Pulmonary artery endothelial cell (primary cell): ENCODE measurements around the gene TBKBP1. TPM values are rescaled to one million over a fixed set of nuclear protein-coding genes. Genes with fewer than 3 reads are reported as not detected.

Source experiments
- DNase-seq: peaks from one replicate; pipeline ENCODE4 v3.0.0-alpha.2; 2011; ENCODE audit warnings: low read depth, low spot score
- total RNA-seq: library from RNA; depleted of rRNA; stranded (reverse); fragments of >200 nt; gene quantifications from 2 replicates; pipeline ENCODE4 v1.2.3, GENCODE V29; 2014

TBKBP1 gene
- total RNA-seq, result 8.2 and 10.4 TPM in 2 replicates

- no peak for DNase-seq
These were observed at the start of gene TBKBP1 for GRCh38 chr17:47693731-47694580. Gene TBKBP1, plus strand, starts transcription at chr17:47694161. Its CDS starts 1,952 bp downstream, at chr17:47696113.

DNA sequence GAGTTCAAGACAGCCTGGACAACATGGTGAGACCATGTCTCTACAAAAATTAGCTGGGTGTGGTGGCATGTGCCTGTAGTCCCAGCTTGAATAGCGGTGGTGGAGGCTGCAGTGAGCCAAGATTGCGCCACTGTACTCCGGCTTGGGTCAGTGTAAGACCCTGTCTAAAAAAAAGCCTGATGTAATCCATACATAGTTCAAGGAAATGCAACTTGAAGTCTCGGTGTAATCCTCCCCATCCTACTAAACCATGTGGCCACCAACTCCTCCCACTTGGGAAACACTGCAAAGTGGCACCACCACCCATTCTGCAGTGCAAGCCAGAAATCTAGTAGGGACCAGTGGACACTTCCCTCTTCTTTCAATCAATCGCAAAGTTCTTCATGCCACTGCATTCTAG, 49.6 kb upstream of the TBKBP1 start:
- DNase-seq, result no peak

DNA sequence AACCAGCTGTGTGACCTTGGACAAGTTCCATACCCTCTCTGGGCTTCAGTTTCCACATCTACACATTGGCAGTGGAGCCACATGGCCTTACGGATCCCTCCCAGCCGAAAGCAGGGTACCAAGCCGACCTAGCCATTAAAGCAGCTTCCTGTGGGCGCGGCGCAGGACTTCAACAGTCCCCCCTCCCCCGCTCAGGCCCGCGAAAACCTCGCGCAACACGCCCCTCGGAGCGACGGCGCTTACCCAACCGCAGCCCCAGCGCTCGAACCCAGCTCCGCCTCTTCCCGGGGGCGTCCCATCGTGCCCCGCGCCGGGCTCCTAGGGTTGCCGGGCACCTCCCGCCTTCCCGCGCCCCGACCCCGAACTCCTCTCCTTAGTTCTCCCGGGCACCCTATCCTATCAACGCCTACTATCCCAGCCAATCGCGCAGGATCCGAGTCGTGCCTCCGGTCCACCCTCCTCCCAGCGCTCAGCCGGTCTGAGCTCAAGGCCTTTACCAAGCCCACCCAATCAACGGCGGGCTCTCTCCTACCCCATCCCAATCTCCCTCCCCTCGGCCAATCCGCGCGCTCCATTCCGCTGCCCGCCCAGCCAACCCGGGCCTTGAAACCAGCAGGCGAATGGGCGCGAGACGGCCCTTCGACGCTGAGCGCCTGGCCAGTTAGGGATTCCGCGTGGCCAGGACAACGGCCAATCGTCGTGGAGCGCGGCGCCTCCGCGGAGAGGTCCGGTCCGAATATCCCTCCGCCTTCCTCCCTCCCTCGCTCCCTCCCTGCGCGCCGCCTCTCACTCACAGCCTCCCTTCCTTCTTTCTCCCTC, 44.6 kb upstream of the TBKBP1 start, which contains the start of gene KPNB1:
TSS of gene KPNB1 (plus strand) at position 767 of the 819 bp plus-strand sequence. CDS start 326 bp downstream, outside the sequence.
- DNase-seq, result peak; percentile 100

GRCh38 chr17:47649972-47650524, 43.9 kb upstream of the TBKBP1 start:
- DNase-seq, result no peak

DNA sequence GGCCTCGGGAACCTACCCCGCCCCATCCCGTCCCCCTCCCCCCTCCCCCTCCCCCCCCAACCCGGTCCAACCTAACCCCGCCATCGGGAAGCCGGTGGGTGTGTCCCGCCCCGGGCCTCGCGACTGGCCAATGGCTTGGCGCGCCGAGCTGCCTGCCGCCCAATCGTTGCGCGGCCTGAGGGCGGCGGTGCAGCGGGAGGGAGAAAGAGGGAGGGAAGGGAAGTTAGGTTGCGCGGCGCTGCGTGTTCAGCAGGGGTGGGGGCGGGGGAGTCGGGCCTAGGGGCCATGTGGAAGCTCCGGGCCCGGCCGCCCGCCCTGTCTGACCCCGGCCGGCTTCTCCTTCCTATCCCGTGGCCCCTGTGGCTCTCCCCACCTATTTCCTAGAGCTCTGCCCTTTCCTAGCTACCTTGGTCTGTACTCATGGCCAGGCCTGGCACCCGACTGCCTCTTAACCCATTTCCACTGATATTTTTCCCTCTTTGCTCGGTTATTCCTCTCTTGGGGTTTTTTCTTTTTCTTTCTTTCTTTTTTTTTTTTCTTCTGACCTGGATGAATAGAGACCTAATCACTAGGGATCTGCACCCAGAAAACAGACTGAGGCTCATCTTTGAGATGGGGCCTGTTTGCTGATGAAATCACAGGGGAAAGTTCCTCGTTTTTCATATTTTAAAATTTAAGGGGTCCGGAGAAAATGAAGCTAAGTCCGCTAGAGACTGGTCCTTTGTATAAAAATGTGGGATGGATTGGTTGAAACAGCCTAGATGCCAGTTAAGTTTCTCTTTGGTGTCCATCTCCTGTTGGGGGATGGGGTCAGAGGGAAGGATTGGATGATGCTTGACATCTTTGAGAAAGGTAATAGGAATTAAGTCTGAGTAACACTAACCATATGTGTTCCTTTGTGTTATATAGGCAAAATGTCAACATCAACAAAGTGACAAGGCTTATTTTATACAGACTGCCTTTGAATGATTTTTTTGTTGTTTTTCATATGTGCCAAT, 43.1 kb upstream of the TBKBP1 start:
- DNase-seq, result peak; percentile 89

DNA sequence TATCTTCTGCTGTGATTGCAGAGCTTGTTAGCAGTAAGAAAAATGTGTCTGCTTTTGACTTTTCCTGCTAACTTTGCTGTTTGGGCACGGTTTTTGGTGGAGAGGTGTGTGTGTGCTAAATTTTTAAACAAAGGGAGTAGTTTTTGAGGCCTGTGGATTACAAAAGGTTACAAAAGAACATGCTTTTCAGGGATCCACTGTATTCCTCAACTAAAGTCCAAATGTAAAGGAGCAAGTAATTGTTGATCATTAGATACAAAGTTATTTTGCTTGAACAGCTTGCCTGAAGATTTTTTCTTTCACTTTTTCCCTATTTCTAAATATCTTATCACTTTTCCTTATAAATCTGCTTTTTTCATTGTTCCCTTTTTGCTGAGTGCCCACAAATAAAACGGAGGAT, 42.3 kb upstream of the TBKBP1 start:
- DNase-seq, result no peak

GRCh38 chr17:47652570-47652969, 41.4 kb upstream of the TBKBP1 start:
- DNase-seq, result no peak

- no peak for DNase-seq
These were observed 40.5 kb upstream of the TBKBP1 start for GRCh38 chr17:47653442-47653841.

GRCh38 chr17:47654991-47655390, 39.0 kb upstream of the TBKBP1 start:
- DNase-seq, result no peak

DNA sequence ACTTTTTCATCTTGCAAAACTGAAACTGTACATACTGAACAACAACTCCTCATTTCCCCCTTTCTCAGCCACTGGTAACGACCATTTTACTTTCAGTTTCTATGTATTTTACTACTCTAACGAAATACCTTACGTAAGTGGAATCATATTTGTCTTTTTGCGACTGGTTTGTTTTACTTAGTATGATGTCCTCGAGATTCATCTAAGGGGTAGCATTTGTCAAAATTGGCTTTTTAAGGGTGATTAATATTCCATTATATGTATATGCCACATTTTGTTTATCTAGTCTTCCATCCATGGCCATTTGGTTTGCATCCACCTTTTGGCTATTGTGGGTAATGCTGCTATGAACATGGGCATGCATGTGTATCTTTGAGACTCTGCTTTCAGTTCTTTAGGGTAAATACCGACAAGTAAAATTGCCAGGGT, 33.9 kb upstream of the TBKBP1 start:
- DNase-seq, result no peak

- DNase-seq, result peak; percentile 27
These were observed 29.9 kb upstream of the TBKBP1 start for GRCh38 chr17:47663912-47664623.

DNA sequence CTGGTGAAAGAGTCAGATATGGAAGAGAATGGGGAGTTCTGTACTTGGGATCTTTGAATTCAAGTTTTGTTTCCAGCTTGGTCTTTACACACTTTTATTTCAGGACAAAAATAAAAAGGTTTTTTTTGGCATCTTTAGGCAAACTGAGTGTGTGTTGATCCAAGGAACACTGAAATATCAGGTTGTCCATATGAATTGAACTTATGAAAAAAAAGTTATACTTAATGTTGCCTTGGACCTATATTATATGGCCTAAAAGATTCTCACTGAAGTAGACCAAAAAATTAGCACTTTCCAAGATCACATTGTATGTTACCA, 29.4 kb upstream of the TBKBP1 start:
- DNase-seq, result no peak

DNA sequence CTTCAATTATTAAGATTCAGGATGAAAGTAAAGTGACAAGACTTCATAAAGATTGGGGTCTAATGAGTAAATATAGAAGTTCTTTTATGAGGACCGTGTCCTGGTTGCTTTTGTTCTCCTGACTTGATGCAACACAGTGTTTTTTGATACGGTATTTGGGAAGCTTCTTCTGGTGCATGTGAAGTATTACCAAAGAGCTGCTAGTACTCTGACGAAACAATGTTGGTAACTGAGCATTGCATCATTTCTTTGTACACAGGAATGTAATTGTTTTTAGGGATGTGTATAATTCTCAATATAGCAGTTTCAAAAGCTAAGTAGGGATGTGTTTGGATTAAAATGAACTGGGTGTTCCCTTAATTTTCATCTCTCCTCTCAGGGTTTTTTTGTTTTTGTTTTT, 28.3 kb upstream of the TBKBP1 start:
- no peak for DNase-seq

DNA sequence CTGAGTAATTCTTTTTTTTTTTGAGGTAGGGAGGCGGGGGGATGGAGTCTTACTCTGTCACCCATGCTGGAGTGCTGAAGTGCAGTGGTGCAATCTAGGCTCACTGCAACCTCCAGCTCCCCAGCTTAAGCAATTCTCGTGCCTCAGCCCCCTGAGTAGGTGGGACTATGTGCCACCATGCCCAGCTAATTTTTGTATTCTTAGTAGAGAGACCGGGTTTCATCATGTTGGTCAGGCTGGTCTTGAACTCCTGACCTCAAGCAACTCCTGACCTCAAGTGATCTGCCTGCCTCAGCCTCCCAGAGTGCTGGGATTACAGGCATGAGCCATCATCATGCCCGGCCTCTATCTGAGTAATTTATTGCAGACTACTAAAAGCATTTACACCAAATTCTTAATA, 24.9 kb upstream of the TBKBP1 start:
- no peak for DNase-seq

- DNase-seq, result no peak
These were observed 23.9 kb upstream of the TBKBP1 start for GRCh38 chr17:47670064-47670463.

DNA sequence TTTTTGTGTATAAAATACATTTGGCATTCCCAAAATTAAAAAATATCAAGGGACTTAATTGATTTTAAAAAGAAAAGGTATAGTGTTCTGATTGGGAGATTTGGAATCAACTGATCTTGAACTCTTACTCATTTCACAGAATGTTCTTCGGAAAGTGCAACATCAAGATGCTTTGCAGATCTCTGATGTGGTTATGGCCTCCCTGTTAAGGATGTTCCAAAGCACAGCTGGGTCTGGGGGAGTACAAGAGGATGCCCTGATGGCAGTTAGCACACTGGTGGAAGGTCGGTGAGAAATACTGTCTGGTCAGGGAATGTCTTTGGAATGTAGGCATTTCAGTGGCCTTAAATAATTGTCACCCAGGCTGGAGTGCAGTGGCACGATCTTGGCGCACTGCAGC, 19.5 kb upstream of the TBKBP1 start:
- no peak for DNase-seq

GRCh38 chr17:47675380-47676198, 18.4 kb upstream of the TBKBP1 start:
- no peak for DNase-seq

DNA sequence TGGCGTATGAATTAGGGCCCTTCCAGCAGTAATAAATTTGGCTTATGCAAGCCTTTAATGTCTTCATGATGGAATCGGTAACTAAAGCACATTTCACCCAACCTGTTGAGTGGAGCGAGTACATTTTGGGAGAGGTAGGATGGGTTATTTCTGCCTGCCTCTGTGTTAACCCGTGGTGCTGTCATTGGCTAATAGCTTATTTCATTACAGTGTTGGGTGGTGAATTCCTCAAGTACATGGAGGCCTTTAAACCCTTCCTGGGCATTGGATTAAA, 17.8 kb upstream of the TBKBP1 start:
- DNase-seq, result no peak

DNA sequence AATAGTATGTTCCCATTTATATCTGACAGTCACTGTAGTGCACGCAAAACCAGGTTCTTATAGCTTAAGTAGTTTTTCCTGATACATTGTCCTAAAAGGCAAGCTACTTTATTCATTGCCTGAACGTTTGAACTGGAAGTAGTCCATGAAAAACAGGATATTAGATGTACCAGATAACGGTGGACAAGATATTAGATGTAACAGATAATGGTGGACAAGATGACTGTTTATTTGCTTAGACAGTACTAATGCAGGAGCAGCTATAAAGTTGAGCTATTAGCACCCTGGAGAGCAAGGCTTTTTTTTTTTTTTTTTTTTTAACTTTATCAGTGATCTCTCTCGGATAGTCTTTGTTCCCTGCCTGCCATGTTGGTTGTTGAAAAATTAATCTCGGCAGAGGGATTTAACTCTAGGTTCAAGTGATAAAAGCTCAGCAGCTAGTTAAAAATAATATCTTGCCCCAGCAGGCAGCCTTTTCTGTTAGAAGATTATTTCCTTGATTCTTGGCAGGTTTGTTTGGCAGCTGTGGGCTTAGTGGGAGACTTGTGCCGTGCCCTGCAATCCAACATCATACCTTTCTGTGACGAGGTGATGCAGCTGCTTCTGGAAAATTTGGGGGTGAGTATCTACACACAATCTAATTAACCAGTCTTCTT, 17.3 kb upstream of the TBKBP1 start:
- DNase-seq, result no peak
